GM18868 (cell line): ENCODE data around the gene B4GALT2.

Experiments used
- ATAC-seq: cut with Tn5 transposase; IDR thresholded peaks from one replicate; pipeline ENCODE4 v1.9.1; 2021; ENCODE audit warnings: mild to moderate bottlenecking, moderate library complexity; ENCODE audit not compliant: unreplicated experiment

The B4GALT2 gene, protein sequence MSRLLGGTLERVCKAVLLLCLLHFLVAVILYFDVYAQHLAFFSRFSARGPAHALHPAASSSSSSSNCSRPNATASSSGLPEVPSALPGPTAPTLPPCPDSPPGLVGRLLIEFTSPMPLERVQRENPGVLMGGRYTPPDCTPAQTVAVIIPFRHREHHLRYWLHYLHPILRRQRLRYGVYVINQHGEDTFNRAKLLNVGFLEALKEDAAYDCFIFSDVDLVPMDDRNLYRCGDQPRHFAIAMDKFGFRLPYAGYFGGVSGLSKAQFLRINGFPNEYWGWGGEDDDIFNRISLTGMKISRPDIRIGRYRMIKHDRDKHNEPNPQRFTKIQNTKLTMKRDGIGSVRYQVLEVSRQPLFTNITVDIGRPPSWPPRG

DNA sequence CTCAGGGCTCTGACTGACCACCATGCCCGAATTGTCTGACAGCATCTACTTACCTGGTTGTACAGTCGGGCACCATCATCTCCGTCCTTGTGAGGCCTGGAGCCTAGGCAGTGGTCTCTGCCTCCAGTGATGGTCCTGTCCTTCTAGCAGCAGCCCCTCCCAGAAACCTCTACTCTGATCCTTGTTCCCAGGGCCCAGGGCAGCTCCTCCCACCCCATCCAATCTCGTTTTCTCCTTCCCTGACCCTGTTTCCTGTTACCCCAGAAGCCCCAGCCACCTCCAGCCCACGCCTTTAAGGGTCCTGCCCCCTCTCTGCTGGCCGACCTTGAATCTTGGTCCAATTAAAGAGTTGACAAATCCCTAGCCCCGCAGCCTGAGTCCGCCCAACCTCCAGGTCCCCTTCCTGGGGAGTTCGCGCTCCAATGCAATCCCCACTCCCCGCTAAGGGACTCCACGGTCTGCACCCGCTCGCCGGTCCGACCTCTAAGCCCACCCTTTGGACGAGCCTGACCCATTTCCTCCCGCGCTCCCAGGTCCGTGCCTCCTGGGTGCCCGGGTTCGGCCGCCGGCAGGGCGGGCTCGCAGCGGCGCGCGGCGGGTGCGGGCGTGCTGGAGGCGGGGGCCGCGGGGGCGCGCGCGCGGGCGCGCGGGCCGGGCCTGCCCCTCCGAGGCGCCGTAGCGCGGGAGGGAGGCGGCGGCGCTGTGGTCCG, at the start of gene B4GALT2:
TSS of gene B4GALT2 (plus strand) at position 660 of the 710 bp plus-strand sequence. CDS start 1,951 bp downstream, outside the sequence.
- no peak for ATAC-seq

DNA sequence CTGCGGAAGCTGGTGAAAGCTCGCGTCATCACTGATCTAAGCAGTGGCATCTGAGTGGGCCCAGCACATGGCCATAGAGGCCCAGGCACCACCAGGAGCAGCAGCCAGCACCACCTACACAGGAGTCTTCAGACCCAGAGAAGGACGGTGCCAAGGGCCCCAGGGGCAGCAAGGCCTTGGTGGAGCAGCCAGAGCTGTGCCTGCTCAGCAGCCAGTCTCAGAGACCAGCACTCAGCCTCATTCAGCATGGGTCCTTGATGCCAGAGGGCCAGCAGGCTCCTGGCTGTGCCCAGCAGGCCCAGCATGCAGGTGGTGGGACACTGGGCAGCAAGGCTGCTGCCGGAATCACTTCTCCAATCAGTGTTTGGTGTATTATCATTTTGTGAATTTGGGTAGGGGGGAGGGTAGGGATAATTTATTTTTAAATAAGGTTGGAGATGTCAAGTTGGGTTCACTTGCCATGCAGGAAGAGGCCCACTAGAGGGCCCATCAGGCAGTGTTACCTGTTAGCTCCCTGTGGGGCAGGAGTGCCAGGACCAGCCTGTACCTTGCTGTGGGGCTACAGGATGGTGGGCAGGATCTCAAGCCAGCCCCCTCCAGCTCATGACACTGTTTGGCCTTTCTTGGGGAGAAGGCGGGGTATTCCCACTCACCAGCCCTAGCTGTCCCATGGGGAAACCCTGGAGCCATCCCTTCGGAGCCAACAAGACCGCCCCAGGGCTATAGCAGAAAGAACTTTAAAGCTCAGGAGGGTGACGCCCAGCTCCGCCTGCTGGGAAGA, 48.7 kb upstream of the B4GALT2 start:
- no peak for ATAC-seq

DNA sequence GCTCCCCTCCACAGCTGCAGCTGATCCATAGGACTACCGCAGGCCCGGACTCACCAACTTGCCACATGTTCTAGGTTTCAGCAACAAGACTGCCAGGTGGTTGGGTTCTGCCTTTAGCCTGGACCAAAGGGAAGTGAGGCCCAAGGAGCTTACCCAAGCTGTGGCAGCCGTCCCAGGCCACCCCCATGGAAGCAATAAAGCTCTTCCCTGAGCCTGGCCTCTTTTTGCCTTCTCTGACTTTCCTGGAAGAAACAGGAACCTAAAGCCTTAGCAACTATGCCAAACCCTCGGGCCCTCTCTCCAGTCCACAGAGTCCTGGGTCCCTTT, 48.1 kb upstream of the B4GALT2 start:
- ATAC-seq, result no peak

DNA sequence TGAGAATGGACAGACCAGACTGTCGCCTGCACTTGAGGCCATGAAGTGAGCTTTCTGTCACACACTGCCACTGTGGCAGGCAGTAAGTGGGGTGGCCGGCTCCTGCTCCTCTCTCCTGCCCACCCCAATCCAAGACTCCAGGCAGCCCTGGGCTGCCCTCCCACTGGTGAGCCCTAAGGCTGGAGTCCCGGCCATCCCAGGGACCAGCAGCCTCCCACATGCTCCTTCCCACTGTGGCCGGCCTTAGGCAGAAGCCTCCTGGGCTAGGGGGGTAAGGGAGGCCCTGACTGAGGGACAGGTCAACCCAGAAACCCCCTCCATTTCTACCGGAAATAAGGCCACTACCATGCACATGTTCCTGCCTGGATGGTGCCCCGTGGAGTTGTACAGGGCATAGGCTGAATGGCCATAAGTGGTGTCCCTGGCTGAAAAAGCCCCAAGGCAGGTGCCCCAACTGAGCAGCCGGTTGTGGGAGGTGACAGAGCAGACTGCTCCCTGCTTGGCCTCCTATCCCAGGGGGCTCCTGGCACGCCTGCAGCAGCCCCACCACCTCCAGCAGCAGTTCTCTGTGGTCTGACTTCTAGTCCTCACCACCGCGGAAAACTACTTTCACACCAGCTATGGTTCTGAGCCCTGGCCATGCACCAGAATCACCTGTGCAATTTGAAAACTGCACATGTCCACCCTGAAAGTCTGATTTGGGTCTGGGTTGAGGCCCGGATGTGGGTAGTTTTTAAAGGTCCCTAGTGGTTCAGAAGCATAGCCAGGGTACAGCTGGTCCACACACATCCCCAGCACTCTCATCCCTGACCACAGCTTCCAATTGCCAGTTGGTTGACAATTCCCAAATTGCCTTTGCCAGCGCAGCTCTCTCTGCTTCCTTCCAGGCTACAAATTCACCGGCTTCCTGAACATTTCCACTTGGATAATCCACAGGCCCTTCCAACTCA, 47.0 kb upstream of the B4GALT2 start:
- ATAC-seq, result no peak

DNA sequence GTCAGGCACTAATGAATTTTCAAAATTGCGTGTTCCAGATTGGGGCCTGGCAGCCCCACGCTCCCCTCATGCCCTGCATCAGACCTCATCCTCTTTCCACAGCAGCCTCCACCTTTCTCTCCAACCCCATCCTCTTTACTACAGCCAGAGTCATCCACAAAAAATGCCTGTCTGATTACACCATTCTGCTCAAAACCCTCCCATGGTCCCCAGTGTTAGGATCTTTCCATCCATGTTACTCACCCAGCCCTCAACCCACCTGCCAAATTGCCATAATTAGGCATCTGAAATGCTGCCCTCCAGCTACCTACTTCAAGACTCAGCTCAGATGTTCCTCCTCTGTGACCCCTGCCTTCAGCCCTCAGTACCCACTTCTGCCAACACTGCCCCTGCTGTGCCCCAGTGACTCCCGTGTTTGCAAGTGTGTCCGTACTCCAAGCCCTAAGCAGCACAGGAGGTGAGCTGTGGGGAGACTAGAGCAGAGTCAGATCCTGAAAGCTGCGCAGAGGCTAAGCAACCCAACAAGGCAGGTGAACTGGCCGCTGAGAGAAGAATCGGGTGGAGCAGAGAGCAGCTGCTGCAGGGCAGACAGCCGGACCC, 46.1 kb upstream of the B4GALT2 start:
- ATAC-seq, result no peak

DNA sequence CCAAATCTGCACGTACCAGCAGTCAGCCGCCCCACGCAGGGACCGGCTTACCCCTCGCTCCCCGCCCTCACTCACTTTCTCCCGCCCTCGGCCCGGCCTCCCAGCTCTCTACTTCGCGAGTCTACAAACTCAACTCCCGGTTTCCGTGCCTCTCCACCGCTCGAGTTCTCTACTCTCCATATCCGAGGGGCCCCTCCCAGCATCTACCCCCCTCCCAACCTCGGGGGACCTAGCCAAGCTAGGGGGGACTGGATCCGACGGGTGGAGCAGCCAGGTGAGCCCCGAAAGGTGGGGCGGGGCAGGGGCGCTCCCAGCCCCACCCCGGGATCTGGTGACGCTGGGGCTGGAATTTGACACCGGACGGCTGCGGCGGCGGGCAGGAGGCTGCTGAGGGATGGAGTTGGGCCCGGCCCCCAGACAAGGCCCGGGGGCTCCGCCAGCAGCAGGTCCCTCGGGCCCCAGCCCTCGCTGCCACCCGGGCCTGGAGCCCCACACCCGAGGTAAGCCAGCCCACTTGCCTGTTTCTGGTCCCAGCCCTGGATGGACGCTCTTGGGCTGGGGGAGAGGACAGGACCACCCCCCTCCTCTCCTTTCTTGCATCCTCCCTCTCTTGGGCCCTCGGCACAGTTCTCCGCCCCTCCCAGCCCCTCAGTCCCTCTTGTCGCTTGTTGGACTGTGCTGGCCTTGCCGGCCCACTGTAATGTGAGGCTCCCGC, 45.5 kb upstream of the B4GALT2 start, which contains the start of gene ARTN:
TSS of gene ARTN (plus strand) at position 416 of the 715 bp plus-strand sequence. CDS start 1,856 bp downstream, outside the sequence.
- no peak for ATAC-seq

DNA sequence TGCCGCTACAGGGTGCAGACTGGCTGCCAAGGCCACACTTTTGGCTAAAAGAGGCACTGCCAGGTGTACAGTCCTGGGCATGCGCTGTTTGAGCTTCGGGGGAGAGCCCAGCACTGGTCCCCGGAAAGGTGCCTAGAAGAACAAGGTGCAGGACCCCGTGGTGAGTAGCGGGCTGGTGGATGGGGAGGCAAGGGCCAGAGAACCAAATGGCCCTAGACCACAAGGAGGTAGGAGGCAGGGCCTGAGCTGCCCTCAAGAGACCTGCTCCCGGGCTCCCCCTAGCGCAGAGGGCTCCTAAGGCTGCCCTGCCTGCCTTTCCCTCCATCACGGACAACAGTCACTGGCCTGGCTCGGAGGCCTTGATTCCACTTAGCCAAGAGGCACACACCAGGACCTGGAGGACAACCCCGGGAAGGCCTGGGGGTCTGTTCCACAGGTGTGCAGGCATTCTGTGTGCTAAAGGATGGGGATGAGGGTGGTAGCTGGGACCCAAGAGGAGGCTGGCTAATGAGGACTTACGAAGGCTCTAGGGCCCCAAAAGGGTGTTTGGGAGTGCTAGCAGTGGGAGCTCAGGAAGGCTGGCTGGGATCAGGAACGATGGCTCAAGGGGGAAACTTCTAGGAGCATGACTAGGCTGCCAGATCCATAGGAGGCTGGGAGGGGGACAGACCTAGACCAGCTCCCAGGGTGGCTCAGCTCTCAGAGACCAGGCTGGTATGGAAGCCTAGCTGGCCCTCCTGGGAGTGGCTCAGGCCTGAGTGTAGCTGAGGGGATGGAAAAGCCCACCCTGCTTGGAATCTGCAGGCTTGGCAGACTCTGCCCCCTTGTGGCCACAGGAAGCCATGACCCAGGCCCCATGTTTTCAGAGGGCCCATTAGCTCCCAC, 44.7 kb upstream of the B4GALT2 start:
- peak; percentile 42 for ATAC-seq

DNA sequence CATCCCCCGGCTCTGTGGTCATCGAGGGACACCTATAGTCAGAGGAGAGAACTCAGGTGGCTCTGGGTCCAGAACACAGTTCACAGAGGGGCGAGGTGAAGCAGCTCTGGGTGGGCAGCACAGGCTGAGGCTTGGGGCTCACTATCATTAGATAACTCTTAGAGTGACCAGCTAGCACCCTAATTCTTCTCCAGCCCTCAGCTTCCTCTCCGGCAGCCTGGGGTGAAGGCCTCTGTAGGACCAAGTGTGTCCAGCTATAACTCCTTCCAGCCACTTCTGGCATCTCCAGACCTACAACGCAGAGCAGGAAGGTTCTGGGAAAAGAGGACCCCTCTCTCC, 44.1 kb upstream of the B4GALT2 start:
- no peak for ATAC-seq

DNA sequence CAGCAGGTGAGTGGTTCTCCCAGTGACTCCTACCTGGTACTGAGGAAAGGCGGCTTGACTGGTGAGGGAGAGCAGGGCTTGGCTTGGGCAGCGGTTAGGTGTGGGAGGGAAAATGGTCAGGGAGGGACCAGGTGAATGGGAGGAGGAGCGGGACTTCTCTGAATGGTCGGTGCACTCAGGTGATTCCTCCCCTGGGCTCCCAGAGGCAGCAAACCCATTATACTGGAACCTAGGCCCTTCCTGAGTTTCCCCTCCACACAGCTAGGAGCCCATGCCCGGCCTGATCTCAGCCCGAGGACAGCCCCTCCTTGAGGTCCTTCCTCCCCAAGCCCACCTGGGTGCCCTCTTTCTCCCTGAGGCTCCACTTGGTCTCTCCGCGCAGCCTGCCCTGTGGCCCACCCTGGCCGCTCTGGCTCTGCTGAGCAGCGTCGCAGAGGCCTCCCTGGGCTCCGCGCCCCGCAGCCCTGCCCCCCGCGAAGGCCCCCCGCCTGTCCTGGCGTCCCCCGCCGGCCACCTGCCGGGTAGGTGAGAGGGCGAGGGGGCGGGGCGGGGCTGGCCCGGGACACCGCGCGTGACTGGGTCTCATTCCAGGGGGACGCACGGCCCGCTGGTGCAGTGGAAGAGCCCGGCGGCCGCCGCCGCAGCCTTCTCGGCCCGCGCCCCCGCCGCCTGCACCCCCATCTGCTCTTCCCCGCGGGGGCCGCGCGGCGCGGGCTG, 43.1 kb upstream of the B4GALT2 start:
- no peak for ATAC-seq

DNA sequence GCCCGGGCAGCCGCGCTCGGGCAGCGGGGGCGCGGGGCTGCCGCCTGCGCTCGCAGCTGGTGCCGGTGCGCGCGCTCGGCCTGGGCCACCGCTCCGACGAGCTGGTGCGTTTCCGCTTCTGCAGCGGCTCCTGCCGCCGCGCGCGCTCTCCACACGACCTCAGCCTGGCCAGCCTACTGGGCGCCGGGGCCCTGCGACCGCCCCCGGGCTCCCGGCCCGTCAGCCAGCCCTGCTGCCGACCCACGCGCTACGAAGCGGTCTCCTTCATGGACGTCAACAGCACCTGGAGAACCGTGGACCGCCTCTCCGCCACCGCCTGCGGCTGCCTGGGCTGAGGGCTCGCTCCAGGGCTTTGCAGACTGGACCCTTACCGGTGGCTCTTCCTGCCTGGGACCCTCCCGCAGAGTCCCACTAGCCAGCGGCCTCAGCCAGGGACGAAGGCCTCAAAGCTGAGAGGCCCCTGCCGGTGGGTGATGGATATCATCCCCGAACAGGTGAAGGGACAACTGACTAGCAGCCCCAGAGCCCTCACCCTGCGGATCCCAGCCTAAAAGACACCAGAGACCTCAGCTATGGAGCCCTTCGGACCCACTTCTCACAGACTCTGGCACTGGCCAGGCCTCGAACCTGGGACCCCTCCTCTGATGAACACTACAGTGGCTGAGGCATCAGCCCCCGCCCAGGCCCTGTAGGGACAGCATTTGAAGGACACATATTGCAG, 42.4 kb upstream of the B4GALT2 start:
- no peak for ATAC-seq

DNA sequence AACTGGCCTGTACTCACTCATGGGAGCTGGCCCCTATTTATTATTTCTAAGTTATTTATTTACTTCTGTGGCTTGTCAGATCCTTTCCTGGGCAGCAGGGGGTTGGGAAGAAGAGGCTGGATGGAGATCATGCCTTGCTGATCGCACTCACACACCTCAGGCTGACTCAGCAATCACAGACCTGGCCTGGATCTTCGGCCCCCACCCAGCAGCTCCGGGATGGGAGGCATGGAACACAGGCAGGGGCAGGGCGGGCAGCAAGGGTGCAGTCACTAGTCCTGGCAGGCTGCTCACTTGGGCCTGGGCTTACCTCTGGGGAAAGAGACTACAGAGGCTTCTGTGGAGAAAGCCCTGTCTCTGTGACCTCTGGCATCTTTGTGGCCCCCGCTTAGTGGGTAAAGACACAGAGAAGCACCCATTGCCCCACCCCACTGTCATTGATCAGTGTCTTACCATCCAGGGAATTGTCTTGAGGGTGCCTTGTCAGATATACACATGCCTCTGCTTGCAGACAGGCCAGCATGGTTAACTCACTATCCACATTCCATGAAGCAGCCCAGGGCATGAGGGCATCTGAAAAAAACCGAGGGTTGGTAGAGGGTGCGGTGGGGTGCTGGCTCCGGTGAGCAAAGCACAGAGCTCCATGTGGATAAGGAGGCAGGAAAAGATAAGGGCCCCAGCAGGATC, 41.7 kb upstream of the B4GALT2 start:
- no peak for ATAC-seq

DNA sequence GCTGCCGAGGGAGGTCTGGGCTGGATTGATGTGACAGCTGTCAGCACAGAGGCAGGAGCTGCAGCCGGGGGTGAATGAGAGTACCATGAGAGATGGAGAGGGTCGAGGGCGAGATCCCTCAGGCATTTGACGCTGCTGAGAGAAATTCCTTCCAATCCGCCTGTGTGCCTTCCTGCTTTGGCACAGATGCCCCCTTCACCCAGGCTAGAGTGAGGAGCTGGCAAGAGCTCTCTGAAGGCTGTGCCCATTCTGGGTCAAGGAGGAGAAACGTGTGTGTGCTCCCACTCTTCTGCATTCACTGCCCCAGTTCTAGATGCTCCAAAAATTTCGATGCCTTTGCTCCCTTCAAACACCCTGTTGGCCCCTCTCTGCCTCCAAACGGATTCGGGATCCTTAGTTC, 40.6 kb upstream of the B4GALT2 start:
- ATAC-seq, result no peak

DNA sequence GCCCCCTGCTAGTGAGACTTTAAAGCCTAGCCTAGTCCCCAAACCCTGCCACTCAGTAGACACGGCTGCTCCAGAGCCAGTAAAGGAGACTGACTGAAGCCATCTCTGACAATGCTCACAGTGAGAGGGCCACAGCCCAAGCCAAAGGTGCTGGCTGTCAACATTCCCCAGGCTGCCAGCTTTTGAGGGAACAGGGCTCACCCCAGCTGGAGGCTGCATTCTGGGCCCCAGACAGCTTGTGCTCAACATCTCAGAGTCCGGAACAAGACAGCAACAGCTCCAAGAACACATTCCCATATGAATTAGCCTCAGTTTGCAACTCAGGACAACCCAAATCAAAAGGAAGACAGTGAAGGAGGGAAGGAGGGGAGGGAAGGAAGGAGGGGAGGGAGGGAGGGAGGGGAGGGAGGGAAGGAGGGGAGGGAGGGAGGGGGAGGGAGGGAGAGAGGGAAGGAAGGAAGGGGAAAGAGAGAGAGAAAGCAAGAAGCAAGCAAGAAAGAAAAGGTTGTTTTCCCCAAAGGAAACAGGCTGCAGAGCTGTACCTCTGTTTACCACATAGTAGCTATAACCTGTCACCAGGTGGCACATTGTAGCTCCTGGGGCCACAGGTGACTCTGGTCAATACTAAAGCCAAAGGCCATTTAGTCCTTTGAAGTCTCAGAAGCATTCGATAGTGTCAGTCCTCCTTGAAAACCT, 40.0 kb upstream of the B4GALT2 start:
- ATAC-seq, result no peak

DNA sequence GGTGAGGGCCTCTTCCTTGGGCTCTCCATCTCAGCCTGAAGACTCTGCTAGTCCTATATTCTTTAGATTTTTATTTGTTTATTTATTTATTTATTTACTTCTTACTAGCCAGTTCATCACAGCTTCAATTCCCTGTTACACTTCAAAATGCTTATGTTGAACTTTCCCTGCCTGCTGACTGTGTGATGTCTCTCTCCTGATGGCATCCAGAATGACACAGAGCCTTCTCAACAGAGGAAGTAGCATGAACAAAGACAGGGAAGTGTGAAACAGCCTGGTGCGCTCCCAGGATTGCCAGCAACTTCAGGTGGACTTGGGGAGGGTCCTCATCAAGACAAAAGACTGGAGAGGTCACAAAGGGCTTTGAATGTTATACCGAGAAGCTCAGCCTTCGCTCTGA, 36.6 kb upstream of the B4GALT2 start:
- no peak for ATAC-seq

DNA sequence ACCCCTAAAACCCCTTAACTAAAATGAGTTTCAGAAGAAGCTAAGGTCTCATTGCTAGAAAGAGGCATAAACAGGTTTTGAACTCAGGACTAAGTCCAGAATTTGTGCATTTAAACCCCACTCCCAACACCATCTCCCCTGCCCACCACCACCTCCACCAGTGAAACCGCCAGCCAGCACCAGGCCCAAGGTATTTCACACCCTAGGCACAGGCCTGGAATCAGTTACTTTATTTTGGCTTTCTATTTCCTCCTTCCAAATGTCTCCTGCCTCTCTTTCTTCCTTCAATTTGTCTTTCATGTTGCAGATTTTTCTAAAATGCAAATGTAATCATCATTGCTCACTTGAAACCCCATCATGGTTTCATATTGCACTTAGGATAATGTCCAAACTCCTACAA, 34.1 kb upstream of the B4GALT2 start:
- no peak for ATAC-seq

DNA sequence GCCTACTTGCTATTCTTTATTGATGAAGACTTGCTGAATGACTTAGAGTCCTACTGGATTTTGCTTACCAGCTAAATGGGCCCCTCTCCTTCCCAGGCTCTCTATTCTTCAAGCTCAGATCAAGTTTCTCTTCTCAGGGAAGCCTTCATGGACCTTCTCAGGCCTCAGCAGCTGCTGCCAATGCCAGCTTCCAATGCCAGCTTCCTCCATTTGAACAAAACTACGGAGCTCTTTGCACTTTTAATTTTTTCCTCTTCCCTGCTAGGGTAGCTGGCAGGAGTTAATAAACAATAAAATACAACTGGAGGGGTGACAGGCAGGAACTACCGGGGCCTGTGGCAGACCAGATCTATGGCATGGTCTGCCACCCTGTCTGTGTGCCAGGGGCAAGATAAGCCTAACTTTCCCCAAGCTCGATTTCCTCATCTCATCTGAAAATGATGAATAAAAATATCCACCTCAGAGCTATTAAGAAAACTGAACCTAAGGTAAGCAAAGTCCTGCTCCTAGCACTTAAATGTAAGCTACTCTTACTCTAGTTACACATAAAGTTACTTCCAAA, 33.3 kb upstream of the B4GALT2 start:
- ATAC-seq, result no peak
